ENCODE measurements around the gene CHID1.

CHID1 gene

GRCh38 chr11:839875-840617, 70.6 kb downstream of the CHID1 start:
- DNase-seq (ENCODE audit: low spot score), result no peak
- peak; percentile 43 for TF ChIP-seq CTCF (IDR thresholded peaks at IDR 0.05; ENCODE audit: extremely low read depth, insufficient read depth, missing control alignments)
- in situ Hi-C loops (cut with MboI; ENCODE audit: low pct_unique_long_range_greater_than_20kb, low sequenced_read_pairs, unreplicated experiment), result no loop called here

GRCh38 chr11:839280-839623, 71.4 kb downstream of the CHID1 start:
- no peak for TF ChIP-seq CTCF (IDR thresholded peaks at IDR 0.05; ENCODE audit: extremely low read depth, insufficient read depth, missing control alignments)

GRCh38 chr11:838441-839279, 72.0 kb downstream of the CHID1 start:
- in situ Hi-C loops (cut with MboI; ENCODE audit: low pct_unique_long_range_greater_than_20kb, low sequenced_read_pairs, unreplicated experiment), result no loop called here
- no peak for TF ChIP-seq CTCF (IDR thresholded peaks at IDR 0.05; ENCODE audit: extremely low read depth, insufficient read depth, missing control alignments)
- no peak for DNase-seq (ENCODE audit: low spot score)

More at GRCh38 chr11:839280-839623, 71.4 kb downstream of the CHID1 start:
- DNase-seq (ENCODE audit: low spot score), result no peak
- in situ Hi-C loops (cut with MboI; ENCODE audit: low pct_unique_long_range_greater_than_20kb, low sequenced_read_pairs, unreplicated experiment), result no loop called here

- in situ Hi-C loops (cut with MboI; ENCODE audit: low pct_unique_long_range_greater_than_20kb, low sequenced_read_pairs, unreplicated experiment), result no loop called here
- TF ChIP-seq CTCF (IDR thresholded peaks at IDR 0.05; ENCODE audit: extremely low read depth, insufficient read depth, missing control alignments), result no peak
- DNase-seq (ENCODE audit: low spot score), result no peak
Observed at GRCh38 chr11:837990-838307, 72.7 kb downstream of the CHID1 start.

- in situ Hi-C loops (cut with MboI; ENCODE audit: low pct_unique_long_range_greater_than_20kb, low sequenced_read_pairs, unreplicated experiment), result no loop called here
- DNase-seq (ENCODE audit: low spot score), result no peak
- TF ChIP-seq CTCF (IDR thresholded peaks at IDR 0.05; ENCODE audit: extremely low read depth, insufficient read depth, missing control alignments), result no peak
Observed at GRCh38 chr11:837189-837989, 73.2 kb downstream of the CHID1 start.

GRCh38 chr11:836700-837099, 73.9 kb downstream of the CHID1 start:
- in situ Hi-C loops (cut with MboI; ENCODE audit: low pct_unique_long_range_greater_than_20kb, low sequenced_read_pairs, unreplicated experiment), result no loop called here

More at GRCh38 chr11:836700-837099, 73.9 kb downstream of the CHID1 start:
- no peak for DNase-seq (ENCODE audit: low spot score)
- no peak for TF ChIP-seq CTCF (IDR thresholded peaks at IDR 0.05; ENCODE audit: extremely low read depth, insufficient read depth, missing control alignments)

Data from GM13977 (cell line).